Measurements from ENCODE around the gene KIAA0753. TPM values are rescaled to one million over a fixed set of nuclear protein-coding genes. Genes with fewer than 3 reads are reported as not detected.

KIAA0753 gene
- total RNA-seq, 2 experiments from 2014 or later: 20.8 to 29.8 TPM

DNA sequence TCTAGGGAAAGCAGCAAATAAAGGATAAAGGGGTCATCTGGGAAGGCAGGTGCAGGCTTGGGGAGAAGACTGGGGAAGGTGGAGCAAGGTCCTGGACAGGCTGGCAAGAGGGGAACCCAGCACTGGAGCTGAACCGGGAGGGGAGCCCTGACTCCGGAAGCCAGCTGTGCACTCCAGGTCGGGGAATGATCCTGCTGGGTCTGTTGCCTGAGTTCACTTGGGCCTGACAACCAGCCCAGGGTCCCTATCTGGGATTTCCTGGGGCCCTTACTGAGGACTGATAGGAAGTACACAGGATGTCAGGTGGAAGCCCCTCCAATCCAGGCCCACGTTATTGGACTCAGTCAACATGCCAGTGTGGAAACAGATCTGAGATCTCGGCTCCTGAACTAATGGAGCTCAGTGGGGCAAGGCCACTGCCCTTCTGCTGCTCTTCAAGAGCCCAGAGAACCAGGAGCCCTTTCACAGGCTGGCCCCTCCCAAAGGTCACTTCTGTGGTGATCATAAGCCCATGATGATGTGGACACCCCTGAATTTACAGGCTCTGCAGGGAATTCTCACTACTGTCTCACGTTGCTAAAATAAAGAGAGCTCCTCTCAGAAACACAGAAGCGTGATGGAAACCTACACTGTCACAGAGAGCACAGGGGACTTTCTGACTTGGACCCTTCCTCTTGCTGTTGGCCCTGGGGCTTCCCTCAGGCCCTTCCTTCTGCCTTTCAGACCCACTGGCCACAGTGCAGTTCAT is 64.3 kb downstream of the KIAA0753 start:
- ChIA-PET CTCF (ENCODE audit: unreplicated experiment) (no interaction called here), POLR2A (no interaction called here)
- no peaks in the 10 kb centered on the region for H3K9me2 ChIP-seq (ENCODE audit: insufficient read depth, low read length)

DNA sequence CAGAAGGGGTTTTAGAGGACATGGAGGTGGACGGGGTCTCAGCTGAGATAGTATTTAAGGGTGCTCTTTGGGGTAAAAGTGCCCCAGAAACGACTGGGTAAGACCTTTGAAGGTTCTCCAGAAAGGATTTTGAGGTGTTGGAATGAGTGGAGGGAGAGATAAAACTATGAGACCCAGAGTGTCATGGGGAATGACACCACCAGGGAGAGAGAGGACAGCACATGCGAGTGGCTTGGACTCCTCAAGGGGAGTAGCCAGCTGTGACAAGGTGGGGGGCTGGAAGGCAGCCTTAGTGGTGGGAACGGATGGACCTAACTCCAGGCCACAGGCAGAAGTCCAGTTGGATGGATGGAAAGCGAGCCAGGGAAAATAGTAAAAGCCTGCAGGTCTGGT is 64.9 kb downstream of the KIAA0753 start:
- no peak overlapping the region for H3K4me3 ChIP-seq (ENCODE audit: low read depth, low read length, poor library complexity, severe bottlenecking)
- peaks cover 5% of the 10 kb centered on the region for H3K4me1 ChIP-seq (ENCODE audit: insufficient read depth, low read length, poor library complexity, severe bottlenecking)
- no peaks in the 10 kb centered on the region for H3K9me3 ChIP-seq (ENCODE audit: low read length)
- peaks cover 20% of the 10 kb centered on the region; the same call in 1 of the 2 replicates for H3K36me3 ChIP-seq (ENCODE audit: insufficient read depth, low read length)
- ChIA-PET POLR2A (no interaction called here), CTCF (ENCODE audit: unreplicated experiment) (no interaction called here)
- TF ChIP-seq, protein P1, sequence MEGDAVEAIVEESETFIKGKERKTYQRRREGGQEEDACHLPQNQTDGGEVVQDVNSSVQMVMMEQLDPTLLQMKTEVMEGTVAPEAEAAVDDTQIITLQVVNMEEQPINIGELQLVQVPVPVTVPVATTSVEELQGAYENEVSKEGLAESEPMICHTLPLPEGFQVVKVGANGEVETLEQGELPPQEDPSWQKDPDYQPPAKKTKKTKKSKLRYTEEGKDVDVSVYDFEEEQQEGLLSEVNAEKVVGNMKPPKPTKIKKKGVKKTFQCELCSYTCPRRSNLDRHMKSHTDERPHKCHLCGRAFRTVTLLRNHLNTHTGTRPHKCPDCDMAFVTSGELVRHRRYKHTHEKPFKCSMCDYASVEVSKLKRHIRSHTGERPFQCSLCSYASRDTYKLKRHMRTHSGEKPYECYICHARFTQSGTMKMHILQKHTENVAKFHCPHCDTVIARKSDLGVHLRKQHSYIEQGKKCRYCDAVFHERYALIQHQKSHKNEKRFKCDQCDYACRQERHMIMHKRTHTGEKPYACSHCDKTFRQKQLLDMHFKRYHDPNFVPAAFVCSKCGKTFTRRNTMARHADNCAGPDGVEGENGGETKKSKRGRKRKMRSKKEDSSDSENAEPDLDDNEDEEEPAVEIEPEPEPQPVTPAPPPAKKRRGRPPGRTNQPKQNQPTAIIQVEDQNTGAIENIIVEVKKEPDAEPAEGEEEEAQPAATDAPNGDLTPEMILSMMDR (conservative IDR thresholded peaks at IDR 0.05; ENCODE audit: low read length): no peak
- TF ChIP-seq EZH2phosphoT487 (IDR thresholded peaks at IDR 0.05; ENCODE audit: borderline replicate concordance, low read depth, low read length): no peak
- H2AFZ ChIP-seq (ENCODE audit: low read length): no peak overlapping the region
- H3K9me2 ChIP-seq (ENCODE audit: insufficient read depth, low read length): no peaks in the 10 kb centered on the region
- no peak overlapping the region for H3K4me2 ChIP-seq (ENCODE audit: low read length)
- intact Hi-C loops (cut with micrococcal nuclease; ENCODE audit: unreplicated experiment): no loop called here
- BruUV-seq (replicated peaks): no TSS peak
- H3K79me2 ChIP-seq (ENCODE audit: insufficient read depth, low read depth, low read length): no peaks in the 10 kb centered on the region
- no peak for DNase-seq (ENCODE audit: low spot score)
- no peak overlapping the region for H3K27ac ChIP-seq (ENCODE audit: low read depth, low read length, poor library complexity, severe bottlenecking)
- no peaks in the 10 kb centered on the region for H4K20me1 ChIP-seq (ENCODE audit: insufficient read depth, low read length)

More for the DNA sequence above, 64.3 kb downstream of the KIAA0753 start:
- Histone ChIP-seq H3K79me2 (ENCODE audit: insufficient read depth, low read depth, low read length) (no peaks in the 10 kb centered on the region), H2AFZ (ENCODE audit: low read length) (no peak overlapping the region), H3K4me1 (ENCODE audit: insufficient read depth, low read length, poor library complexity, severe bottlenecking) (peaks cover 5% of the 10 kb centered on the region), H3K9me3 (ENCODE audit: low read length) (no peaks in the 10 kb centered on the region), H3K4me2 (ENCODE audit: low read length) (no peak overlapping the region), H4K20me1 (ENCODE audit: insufficient read depth, low read length) (no peaks in the 10 kb centered on the region), H3K36me3 (ENCODE audit: insufficient read depth, low read length) (peaks cover 20% of the 10 kb centered on the region; the same call in 1 of the 2 replicates), H3K4me3 (ENCODE audit: low read depth, low read length, poor library complexity, severe bottlenecking) (no peak overlapping the region), H3K27ac (ENCODE audit: low read depth, low read length, poor library complexity, severe bottlenecking) (no peak overlapping the region)
- no TSS peak for BruUV-seq (replicated peaks)
- TF ChIP-seq, protein P1 (conservative IDR thresholded peaks at IDR 0.05; ENCODE audit: low read length): no peak
- TF ChIP-seq EZH2phosphoT487 (IDR thresholded peaks at IDR 0.05; ENCODE audit: borderline replicate concordance, low read depth, low read length): no peak
- intact Hi-C loops (cut with micrococcal nuclease; ENCODE audit: unreplicated experiment): no loop called here
- no peak for DNase-seq (ENCODE audit: low spot score)

Data from OCI-LY7 (cell line).